Large intestine (tissue), 3 donors: ENCODE data around the gene VSTM1. TPM values are rescaled to one million over a fixed set of nuclear protein-coding genes. Genes with fewer than 3 reads are reported as not detected.

ENCODE experiments used
- DNase-seq, 2 donors: peaks; one replicate each; pipeline versions ENCODE4 v3.0.0 to v3.0.0-alpha.2; 2013
- H3K27ac ChIP-seq: one replicate; pipeline ENCODE4 v1.5.1; 2013; ENCODE audit warnings: low read length
- H3K27me3 ChIP-seq: 2 replicates; pipeline ENCODE4 v1.6.1; 2013; ENCODE audit warnings: low read length; ENCODE audit not compliant: control insufficient read depth, insufficient read depth
- H3K36me3 ChIP-seq: 2 replicates; pipeline ENCODE4 v1.6.1; 2013; ENCODE audit warnings: low read length; ENCODE audit not compliant: control insufficient read depth, insufficient read depth
- H3K4me1 ChIP-seq: one replicate; pipeline ENCODE4 v1.6.1; 2013; ENCODE audit warnings: low read length; ENCODE audit not compliant: control insufficient read depth, insufficient read depth
- H3K4me3 ChIP-seq: one replicate; pipeline ENCODE4 v1.5.1; 2013; ENCODE audit warnings: low read length
- H3K9me3 ChIP-seq: one replicate; pipeline ENCODE4 v1.6.1; 2013; ENCODE audit warnings: mild to moderate bottlenecking, low read depth, low read length, moderate library complexity; ENCODE audit not compliant: control insufficient read depth
- WGBS: methylation state at CpG from one replicate; pipeline ENCODE4 v1.1.5; 2013; ENCODE audit warnings: low lambda C conversion rate; ENCODE audit not compliant: insufficient coverage; 5-methylcytosine and 5-hydroxymethylcytosine counted together
- polyA plus RNA-seq: library from polyadenylated mRNA; unstranded; fragments of 120-200 nt; gene quantifications from one replicate; pipeline ENCODE4 v1.2.1, GENCODE V29; 2013

VSTM1 gene
- polyA plus RNA-seq, 1 donor = not detected

DNA sequence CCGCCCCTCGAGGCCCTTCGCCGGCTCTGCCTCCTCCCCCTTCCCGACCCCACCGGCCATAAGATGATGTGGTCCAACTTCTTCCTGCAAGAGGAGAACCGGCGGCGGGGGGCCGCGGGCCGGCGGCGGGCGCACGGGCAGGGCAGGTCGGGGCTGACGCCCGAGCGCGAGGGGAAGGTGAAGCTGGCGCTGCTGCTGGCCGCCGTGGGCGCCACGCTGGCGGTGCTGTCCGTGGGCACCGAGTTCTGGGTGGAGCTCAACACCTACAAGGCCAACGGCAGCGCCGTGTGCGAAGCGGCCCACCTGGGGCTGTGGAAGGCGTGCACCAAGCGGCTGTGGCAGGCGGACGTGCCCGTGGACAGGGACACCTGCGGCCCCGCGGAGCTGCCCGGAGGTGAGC is 70.9 kb downstream of the VSTM1 start:
- Histone ChIP-seq H3K27ac (no peak overlapping the region), H3K36me3 (no peaks in the 10 kb centered on the region), H3K9me3 (peaks cover 3% of the 10 kb centered on the region), H3K4me1 (no peaks in the 10 kb centered on the region), H3K27me3 (peaks cover 56% of the 10 kb centered on the region), H3K4me3 (no peak overlapping the region)
- WGBS = no CpG with 5 or more reads among the region's 43 CpGs
- DNase-seq = no peak

GRCh38 chr19:53992211-53992610 is 71.5 kb downstream of the VSTM1 start:
- H3K4me3 ChIP-seq = no peak overlapping the region
- DNase-seq = no peak
- no peaks in the 10 kb centered on the region for H3K36me3 ChIP-seq
- H3K27ac ChIP-seq = no peak overlapping the region
- WGBS = no CpG with 5 or more reads among the region's 9 CpGs
- peaks cover 56% of the 10 kb centered on the region for H3K27me3 ChIP-seq
- H3K4me1 ChIP-seq = no peaks in the 10 kb centered on the region
- H3K9me3 ChIP-seq = peaks cover 3% of the 10 kb centered on the region

GRCh38 chr19:53991224-53992113 is 72.2 kb downstream of the VSTM1 start, which contains the start of gene CACNG6:
TSS of gene CACNG6 (plus strand) at chr19:53991637. CDS start at chr19:53992878, 1,241 bp downstream.
- Histone ChIP-seq H3K27me3 (peaks cover 56% of the 10 kb centered on the region), H3K4me3 (no peak within 1 kb of the TSS), H3K36me3 (no peaks in the 10 kb centered on the region), H3K9me3 (peaks cover 3% of the 10 kb centered on the region), H3K4me1 (no peaks in the 10 kb centered on the region), H3K27ac (no peak within 1 kb of the TSS)
- DNase-seq = no peak
- WGBS = no CpG with 5 or more reads among the region's 66 CpGs

Other genes with a start within 250 kb of the VSTM1 start
- 0.03 TPM for gene NLRP12, start 239.6 kb downstream of the VSTM1 start, polyA plus RNA-seq
- gene MYADM, start 196.0 kb downstream of the VSTM1 start, polyA plus RNA-seq = 87.7 TPM
- 0.67 TPM for gene PRKCG, start 181.7 kb downstream of the VSTM1 start, polyA plus RNA-seq
- gene CACNG7, start 154.6 kb downstream of the VSTM1 start, polyA plus RNA-seq = 1.4 TPM
- 0.15 TPM for gene CACNG8, start 101.0 kb downstream of the VSTM1 start, polyA plus RNA-seq
- 0.04 TPM for gene CACNG6, start 72.3 kb downstream of the VSTM1 start, polyA plus RNA-seq
- not detected for gene TARM1, start 17.5 kb upstream of the VSTM1 start, polyA plus RNA-seq
- gene OSCAR, start 36.9 kb upstream of the VSTM1 start, polyA plus RNA-seq = 0.31 TPM
- gene NDUFA3, start 39.0 kb upstream of the VSTM1 start, polyA plus RNA-seq = 132 TPM
- 16.6 TPM for gene TFPT, start 51.8 kb upstream of the VSTM1 start, polyA plus RNA-seq
- 48.6 TPM for gene PRPF31, start 51.9 kb upstream of the VSTM1 start, polyA plus RNA-seq
- gene CNOT3, start 73.9 kb upstream of the VSTM1 start, polyA plus RNA-seq = 37.2 TPM
- gene LENG1, start 95.8 kb upstream of the VSTM1 start, polyA plus RNA-seq = 9.5 TPM
- 110 TPM for gene TMC4, start 109.3 kb upstream of the VSTM1 start, polyA plus RNA-seq
- gene MBOAT7, start 125.7 kb upstream of the VSTM1 start, polyA plus RNA-seq = 97.9 TPM
- gene TSEN34, start 127.4 kb upstream of the VSTM1 start, polyA plus RNA-seq = 52.7 TPM
- gene RPS9, start 137.0 kb upstream of the VSTM1 start, polyA plus RNA-seq = 2,940 TPM
- gene LILRB3, start 159.1 kb upstream of the VSTM1 start, polyA plus RNA-seq = 2.9 TPM
- gene LILRA6, start 178.9 kb upstream of the VSTM1 start, polyA plus RNA-seq = 0.73 TPM
- 7.6 TPM for gene LILRB5, start 193.4 kb upstream of the VSTM1 start, polyA plus RNA-seq
- 2.6 TPM for gene LILRB2, start 217.2 kb upstream of the VSTM1 start, polyA plus RNA-seq
- gene LILRA5, start 249.3 kb upstream of the VSTM1 start, polyA plus RNA-seq = 1.9 TPM